ENCODE data around the gene INSYN2A.

The INSYN2A gene

DNA sequence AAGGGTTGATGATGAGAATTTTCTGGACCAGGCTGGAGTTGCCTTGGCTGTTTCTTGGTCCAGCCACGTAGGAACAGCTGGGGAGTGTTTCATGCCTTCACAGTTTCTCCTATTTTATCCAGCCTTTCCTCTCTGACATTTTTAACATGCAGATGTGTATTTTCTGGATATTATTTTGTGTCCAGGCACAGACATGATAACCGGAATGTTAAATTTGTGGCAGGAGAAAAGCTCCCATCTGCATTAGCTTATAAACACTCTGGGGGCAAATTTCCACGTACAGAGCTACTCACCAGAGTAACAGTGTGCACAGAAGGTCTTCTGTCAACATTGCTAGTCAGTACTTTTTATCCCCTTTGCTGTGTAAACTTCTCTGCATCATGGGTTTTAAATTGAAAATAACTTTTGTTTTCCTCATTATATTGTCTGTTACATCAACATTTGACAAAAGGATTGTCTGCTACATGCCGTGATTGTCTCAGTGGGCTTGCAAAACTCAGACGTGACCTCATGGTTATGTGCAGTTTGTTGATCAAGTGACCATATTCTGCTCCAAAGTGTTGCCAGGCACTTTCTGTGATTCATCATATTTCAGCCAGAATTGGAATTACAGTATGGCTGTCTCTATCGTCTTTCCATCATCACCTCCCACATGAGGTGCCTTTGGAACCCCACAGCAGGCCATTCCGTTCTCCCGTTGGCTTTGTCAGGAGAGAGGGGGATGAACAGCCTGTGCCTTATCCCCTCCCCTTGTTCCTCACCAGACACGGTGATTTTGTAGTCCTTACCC, 41.4 kb downstream of the INSYN2A start:
- no peak for DNase-seq (ENCODE audit: low read depth in 1 of 2, low spot score in 1 of 2)

DNA sequence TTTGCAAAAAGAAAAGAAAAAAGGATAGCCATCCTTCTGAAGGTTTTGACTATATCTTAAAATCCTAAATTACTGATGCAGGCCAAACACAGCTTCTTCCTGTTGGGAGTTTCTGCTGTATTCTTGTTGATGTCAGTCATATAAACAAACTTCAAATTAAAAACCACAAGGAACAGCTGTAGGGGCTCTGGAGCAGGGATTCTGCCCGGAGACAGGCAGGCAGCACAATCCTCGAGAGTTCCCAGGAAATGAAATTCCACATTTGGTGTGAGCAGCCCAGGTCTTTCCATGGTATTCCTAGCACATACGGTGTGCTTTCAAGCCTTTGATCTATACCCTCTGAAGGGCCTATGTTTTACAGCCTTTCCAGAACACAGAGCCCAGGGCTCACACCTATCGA, 43.2 kb downstream of the INSYN2A start:
- DNase-seq (ENCODE audit: low read depth in 1 of 2, low spot score in 1 of 2) = no peak

DNA sequence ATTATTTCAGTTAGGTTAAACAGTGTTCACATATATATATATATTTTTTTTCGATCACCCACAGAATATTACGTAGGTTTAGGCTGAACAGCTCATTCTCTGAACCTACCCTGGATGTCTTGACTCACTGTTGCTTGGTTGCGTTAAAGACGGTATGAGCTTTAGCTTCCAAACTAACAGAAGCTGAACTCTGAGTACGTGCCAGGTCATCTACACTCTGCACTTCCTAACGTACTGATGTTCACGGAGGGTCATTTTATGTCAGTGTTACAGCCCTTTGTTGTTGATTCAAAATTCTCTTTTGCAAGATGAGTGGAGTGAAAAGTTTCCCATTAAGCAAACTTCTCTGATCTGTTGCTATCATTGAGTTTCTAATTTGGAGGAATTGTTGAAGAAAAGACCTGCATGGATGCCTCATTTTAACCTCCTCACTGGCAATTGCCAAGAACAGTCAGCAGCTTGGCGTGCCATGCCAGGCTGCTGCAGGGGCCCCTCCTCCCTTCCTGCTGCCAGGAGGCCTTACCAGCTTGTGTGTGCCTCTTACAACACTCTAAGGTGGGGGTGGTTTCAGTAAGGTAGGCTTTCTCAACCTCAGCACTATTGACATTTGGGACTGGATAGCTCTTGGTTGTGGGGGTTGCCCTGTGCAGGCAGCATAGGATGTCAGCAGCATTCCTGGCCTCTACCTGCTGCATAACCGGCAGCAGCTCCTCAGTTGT, 44.3 kb downstream of the INSYN2A start:
- DNase-seq (ENCODE audit: low read depth in 1 of 2, low spot score in 1 of 2) = no peak

DNA sequence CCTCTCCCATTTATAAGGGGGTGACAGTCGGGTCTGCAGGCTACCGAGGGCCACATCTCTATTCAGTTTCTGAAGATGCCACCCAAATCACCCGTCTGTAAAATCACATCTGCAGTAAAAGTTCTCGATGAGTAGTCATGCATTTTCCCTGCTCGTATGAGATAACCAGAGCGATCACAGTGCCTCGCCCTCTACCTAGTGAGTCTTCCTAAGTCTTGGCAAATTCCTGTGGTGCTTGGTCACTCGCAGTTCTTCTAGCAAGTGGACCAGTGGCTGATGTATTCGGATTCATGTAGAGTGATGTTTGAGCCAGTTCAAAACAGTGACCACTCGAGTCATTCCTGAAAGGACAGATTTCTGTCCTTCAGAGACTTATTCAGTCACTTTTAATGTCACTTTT, 44.9 kb downstream of the INSYN2A start:
- no peak for DNase-seq (ENCODE audit: low read depth in 1 of 2, low spot score in 1 of 2)

DNA sequence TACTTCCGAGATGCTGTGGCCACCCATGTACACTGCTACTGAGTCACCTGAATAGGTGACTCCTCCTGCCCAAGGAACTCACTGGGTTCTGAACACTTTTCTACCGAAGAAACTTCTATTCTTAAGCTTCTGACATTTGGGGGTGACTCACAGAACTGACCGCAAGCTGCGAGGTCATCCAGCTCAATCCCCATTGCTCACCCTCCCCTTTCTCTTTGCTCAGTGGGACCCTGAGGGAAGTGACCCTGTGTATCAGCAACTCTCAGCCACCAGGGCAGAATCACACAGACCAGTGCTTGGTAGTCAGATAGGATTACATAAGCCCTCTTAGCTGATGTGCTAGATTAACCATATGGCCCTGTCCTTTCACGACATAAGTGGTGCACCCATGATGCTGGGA, 46.3 kb downstream of the INSYN2A start:
- DNase-seq (ENCODE audit: low read depth in 1 of 2, low spot score in 1 of 2) = no peak

DNA sequence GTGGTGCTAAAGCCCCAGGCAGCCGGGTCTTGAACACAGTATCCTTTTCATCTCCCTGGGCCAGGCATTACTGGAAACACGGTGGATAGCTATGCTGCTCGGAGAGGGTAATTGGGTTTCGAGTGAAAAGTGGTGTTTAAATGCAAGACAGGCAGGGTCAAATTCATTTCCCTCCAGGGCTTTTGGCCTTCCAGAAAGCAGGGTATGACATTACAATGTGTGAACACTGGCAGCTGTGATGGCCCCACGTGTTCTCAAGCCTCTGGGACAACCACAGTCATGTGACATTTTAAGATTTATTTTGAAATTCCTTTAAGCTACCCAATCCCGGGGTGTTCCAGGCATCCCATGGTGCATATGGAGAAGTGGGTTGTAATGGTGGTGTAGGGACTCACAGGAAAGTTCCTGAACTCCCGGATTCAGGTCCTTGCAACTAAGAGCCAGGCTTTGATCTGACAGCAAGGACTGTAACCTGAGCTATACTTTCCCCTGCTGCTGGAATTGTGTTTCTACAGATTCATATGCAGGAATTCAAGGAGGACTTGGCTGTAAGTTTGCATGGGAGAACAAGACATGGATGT, 46.8 kb downstream of the INSYN2A start:
- no peak for DNase-seq (ENCODE audit: low read depth in 1 of 2, low spot score in 1 of 2)

DNA sequence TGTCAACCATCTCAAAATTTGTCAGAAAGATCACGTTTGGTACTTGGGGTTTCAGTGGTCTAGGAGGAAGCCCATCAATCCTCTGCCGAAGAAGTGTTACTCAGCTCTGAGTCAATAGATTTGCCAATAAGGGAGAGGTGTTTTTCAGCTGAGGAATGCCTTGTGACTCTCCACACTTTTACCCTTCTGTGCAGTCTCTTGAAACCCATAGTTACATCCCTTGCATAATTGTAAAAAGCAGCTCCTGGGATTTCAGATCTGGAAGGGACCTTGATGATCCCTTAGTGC, 47.5 kb downstream of the INSYN2A start:
- DNase-seq (ENCODE audit: low read depth in 1 of 2, low spot score in 1 of 2) = no peak

DNA sequence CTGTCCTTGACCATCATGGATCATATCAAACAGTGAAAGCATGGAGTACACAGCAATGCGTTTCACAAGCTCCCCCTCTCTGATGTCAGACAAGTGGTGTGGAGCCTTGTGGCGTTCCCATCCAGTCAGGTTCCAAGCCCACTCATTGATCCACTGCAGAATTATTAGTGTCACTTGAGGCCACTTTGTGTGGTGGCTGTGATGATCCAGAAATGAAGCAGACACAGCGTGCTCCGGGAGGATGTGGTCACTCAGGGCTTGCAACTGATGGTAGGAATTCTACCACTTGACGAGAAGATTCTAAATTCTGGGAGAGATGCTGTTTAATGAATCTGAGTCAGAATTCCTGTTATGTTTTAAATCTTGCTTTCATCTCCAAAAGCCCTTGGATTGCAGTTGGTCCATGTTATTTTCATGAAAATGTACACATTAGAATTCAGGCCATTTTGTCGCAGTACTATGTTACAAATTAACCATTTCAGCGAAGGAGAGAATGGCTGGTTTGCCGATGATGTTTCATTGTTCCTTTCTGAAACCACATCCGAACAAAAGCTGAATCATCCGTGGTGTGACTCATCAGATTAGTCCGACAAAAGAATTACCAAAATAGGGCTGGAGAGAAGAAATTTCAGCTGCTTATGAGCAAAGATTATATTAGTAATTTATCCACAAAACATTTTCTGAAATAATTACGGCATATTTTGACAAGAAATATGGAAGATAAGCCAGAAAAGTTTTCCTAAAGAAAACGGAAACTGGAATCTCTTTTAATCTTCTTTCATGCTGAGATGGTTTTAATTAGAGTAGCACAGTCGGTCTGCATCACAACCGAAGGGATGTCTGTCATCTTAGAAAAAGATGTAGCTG, 48.1 kb downstream of the INSYN2A start:
- DNase-seq (ENCODE audit: low read depth in 1 of 2, low spot score in 1 of 2) = no peak

DNA sequence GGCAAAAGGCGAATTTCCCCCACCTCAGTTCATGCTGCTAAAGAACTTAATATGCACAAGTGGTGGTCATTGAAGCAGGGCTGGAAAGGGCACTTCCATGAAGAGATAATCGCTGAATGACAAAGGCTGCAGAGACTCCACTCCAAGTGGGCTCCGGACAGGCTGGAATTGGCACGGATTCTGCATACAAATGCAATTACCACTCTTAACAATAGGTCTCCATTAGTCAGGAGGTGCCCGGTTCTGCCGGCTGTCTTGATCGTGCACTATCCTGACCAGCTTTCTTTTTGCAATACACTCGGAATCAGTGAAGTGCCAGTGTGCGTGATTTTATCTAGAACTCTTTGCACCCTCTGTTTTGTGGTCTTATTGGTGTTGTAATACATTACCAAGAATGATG, 49.7 kb downstream of the INSYN2A start:
- no peak for DNase-seq (ENCODE audit: low read depth in 1 of 2, low spot score in 1 of 2)

All from stimulated activated CD4-positive, alpha-beta T cell treated with anti-CD3 and anti-CD28 coated beads, Interleukin-15, amount 100 ng/mL, for 1 hour (primary cell).